ENCODE results near the gene ARHGEF9. TPM values are rescaled to one million over a fixed set of nuclear protein-coding genes. Genes with fewer than 3 reads are reported as not detected.
A peak's percentile ranks its signal among the peaks of the same experiment; 100 is the strongest.

ARHGEF9 gene
- total RNA-seq, 1 donor from 2014 or later, result 20.3 TPM

- ATAC-seq (no peak), DNase-seq (no peak)
- Histone ChIP-seq H3K27me3 (no peaks in the 10 kb centered on the region), H3K9me3 (no peaks in the 10 kb centered on the region), H3K36me3 (no peaks in the 10 kb centered on the region), H3K27ac (no peak overlapping the region), H3K4me3 (no peak overlapping the region), H3K4me1 (no peaks in the 10 kb centered on the region)
- TF ChIP-seq, protein P1, sequence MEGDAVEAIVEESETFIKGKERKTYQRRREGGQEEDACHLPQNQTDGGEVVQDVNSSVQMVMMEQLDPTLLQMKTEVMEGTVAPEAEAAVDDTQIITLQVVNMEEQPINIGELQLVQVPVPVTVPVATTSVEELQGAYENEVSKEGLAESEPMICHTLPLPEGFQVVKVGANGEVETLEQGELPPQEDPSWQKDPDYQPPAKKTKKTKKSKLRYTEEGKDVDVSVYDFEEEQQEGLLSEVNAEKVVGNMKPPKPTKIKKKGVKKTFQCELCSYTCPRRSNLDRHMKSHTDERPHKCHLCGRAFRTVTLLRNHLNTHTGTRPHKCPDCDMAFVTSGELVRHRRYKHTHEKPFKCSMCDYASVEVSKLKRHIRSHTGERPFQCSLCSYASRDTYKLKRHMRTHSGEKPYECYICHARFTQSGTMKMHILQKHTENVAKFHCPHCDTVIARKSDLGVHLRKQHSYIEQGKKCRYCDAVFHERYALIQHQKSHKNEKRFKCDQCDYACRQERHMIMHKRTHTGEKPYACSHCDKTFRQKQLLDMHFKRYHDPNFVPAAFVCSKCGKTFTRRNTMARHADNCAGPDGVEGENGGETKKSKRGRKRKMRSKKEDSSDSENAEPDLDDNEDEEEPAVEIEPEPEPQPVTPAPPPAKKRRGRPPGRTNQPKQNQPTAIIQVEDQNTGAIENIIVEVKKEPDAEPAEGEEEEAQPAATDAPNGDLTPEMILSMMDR (IDR thresholded peaks at IDR 0.05), result no peak
- intact Hi-C loops (cut with DNase I), result no loop called here
Measured at GRCh38 chrX:63664741-63665140, 120.3 kb downstream of the ARHGEF9 start.

DNA sequence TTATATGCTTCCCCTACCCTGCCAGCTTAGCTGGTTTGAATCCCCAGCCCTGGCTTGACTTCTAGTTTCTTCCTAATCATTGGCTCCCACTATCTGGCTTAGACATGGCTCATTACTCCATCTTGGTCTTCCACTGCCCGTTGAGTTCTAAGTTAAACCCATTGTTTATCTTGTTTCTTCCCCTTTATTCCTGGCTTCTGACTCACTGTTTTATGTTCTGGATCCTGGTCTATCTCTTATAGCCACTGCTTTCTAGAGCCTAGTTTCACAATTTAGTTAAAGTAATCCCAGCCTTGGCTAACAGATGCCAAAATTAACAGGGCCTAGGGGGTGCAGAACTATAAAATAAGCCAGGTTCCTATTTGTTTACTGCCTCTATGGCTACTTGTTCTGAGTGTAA lies 120.9 kb downstream of the ARHGEF9 start:
- no peaks in the 10 kb centered on the region for H3K27me3 ChIP-seq
- intact Hi-C loops (cut with DNase I), result no loop called here
- H3K9me3 ChIP-seq, result no peaks in the 10 kb centered on the region
- TF ChIP-seq, protein P1 (IDR thresholded peaks at IDR 0.05), result no peak
- DNase-seq (no peak), ATAC-seq (no peak)
- H3K4me3 ChIP-seq, result no peak overlapping the region
- H3K4me1 ChIP-seq, result no peaks in the 10 kb centered on the region
- no peaks in the 10 kb centered on the region for H3K36me3 ChIP-seq
- H3K27ac ChIP-seq, result no peak overlapping the region

DNA sequence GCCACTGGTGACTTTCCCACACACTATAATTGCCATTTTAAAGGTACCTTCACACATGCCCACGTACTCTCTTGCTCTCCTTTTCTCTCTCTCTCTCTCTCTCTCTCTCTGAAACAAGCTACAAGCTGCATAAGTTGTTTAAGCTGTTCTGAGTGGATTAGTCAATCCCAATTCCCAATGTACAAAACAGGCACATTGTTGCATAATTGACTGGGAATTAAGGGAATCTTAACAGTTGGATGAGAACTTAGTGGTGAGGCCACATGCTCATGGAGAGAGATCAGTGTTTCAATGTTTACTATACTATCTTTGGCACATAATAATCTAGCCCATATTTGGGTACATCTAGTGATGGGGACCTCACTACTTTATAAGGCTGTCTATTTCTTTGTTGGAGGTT lies 123.3 kb downstream of the ARHGEF9 start:
- Histone ChIP-seq H3K27me3 (no peaks in the 10 kb centered on the region), H3K36me3 (no peaks in the 10 kb centered on the region), H3K4me3 (no peak overlapping the region), H3K9me3 (no peaks in the 10 kb centered on the region), H3K4me1 (no peaks in the 10 kb centered on the region), H3K27ac (no peak overlapping the region)
- ATAC-seq, result no peak
- TF ChIP-seq, protein P1 (IDR thresholded peaks at IDR 0.05), result no peak
- no peak for DNase-seq
- intact Hi-C loops (cut with DNase I), result no loop called here

GRCh38 chrX:63658920-63659319 lies 126.1 kb downstream of the ARHGEF9 start:
- TF ChIP-seq, protein P1 (IDR thresholded peaks at IDR 0.05), result no peak
- Histone ChIP-seq H3K27me3 (no peaks in the 10 kb centered on the region), H3K9me3 (no peaks in the 10 kb centered on the region), H3K27ac (no peak overlapping the region), H3K4me3 (no peak overlapping the region), H3K36me3 (peaks cover 3% of the 10 kb centered on the region), H3K4me1 (no peaks in the 10 kb centered on the region)
- no peak for ATAC-seq
- DNase-seq, result no peak
- intact Hi-C loops (cut with DNase I), result no loop called here

- Histone ChIP-seq H3K27ac (no peak overlapping the region), H3K27me3 (no peaks in the 10 kb centered on the region), H3K36me3 (peaks cover 3% of the 10 kb centered on the region), H3K4me1 (no peaks in the 10 kb centered on the region), H3K9me3 (no peaks in the 10 kb centered on the region), H3K4me3 (no peak overlapping the region)
- peak; percentile 81 for DNase-seq
- intact Hi-C loops (cut with DNase I), result no loop called here
- TF ChIP-seq, protein P1 (IDR thresholded peaks at IDR 0.05), result no peak
- ATAC-seq, result peak; percentile 88
Measured at GRCh38 chrX:63657821-63658220, 127.2 kb downstream of the ARHGEF9 start.

Data from upper lobe of right lung (tissue), 1 donor.